Trophoblast cell (in vitro differentiated cells and primary cell): ENCODE results near the gene OPN1MW.
"Not testable (repeated sequence)": the region's sequence is repeated elsewhere in the genome, so short reads cannot be mapped to it uniquely, and the experiment has no call there.

Experiments used
- DNase-seq, 2 donors: peaks; one replicate each; pipeline ENCODE4 v3.0.0-alpha.2; 2016
- H2AFZ ChIP-seq: 2 replicates; pipeline ENCODE4 v1.6.1; 2013; ENCODE audit warnings: low read length, moderate library complexity, mild to moderate bottlenecking; ENCODE audit not compliant: insufficient read depth, poor library complexity
- H2AK5ac ChIP-seq: 2 replicates; pipeline ENCODE4 v1.6.1; 2013; ENCODE audit warnings: mild to moderate bottlenecking, low read length
- H2BK120ac ChIP-seq: 2 replicates; pipeline ENCODE4 v1.6.1; 2013; ENCODE audit warnings: low read length, mild to moderate bottlenecking, moderate library complexity; ENCODE audit not compliant: insufficient read depth, poor library complexity
- H2BK12ac ChIP-seq: 2 replicates; pipeline ENCODE4 v1.6.1; 2013; ENCODE audit warnings: mild to moderate bottlenecking, low read length, moderate library complexity
- H2BK5ac ChIP-seq: 2 replicates; pipeline ENCODE4 v1.6.1; 2013; ENCODE audit warnings: low read length, low read depth, moderate library complexity, mild to moderate bottlenecking; ENCODE audit not compliant: poor library complexity
- H3K14ac ChIP-seq: 2 replicates; pipeline ENCODE4 v1.6.1; 2013; ENCODE audit warnings: mild to moderate bottlenecking, low read length
- H3K18ac ChIP-seq: 2 replicates; pipeline ENCODE4 v1.6.1; 2013; ENCODE audit warnings: mild to moderate bottlenecking, low read length
- H3K23ac ChIP-seq: 2 replicates; pipeline ENCODE4 v1.6.1; 2013; ENCODE audit warnings: low read length
- H3K27ac ChIP-seq: 2 replicates; pipeline ENCODE4 v1.5.1; 2013; ENCODE audit warnings: low read depth, mild to moderate bottlenecking, inconsistent platforms, low read length, moderate library complexity
- H3K27me3 ChIP-seq: 2 replicates; pipeline ENCODE4 v1.6.1; 2013; ENCODE audit warnings: inconsistent platforms, mild to moderate bottlenecking, low read length, moderate library complexity; ENCODE audit not compliant: insufficient read depth
- H3K36me3 ChIP-seq, 2 experiments: 1 replicate in 1 of 2; 2 replicates in 1 of 2; pipeline ENCODE4 v1.6.1; 2013; ENCODE audit warnings: low read length in 2 of 2, mild to moderate bottlenecking in 2 of 2, moderate library complexity in 1 of 2; ENCODE audit not compliant: insufficient read depth in 2 of 2, control insufficient read depth in 1 of 2
- H3K4ac ChIP-seq: 2 replicates; pipeline ENCODE4 v1.6.1; 2013; ENCODE audit warnings: low read depth, mild to moderate bottlenecking, low read length, moderate library complexity
- H3K4me1 ChIP-seq, 2 experiments: 1 replicate in 1 of 2; 2 replicates in 1 of 2; pipeline ENCODE4 v1.6.1; 2013; ENCODE audit warnings: low read length in 2 of 2, mild to moderate bottlenecking in 2 of 2, moderate library complexity in 1 of 2; ENCODE audit not compliant: insufficient read depth in 2 of 2, control insufficient read depth in 1 of 2
- H3K4me2 ChIP-seq: 2 replicates; pipeline ENCODE4 v1.6.1; 2013; ENCODE audit warnings: inconsistent platforms, mild to moderate bottlenecking, low read length, moderate library complexity
- H3K4me3 ChIP-seq: 2 replicates; pipeline ENCODE4 v1.5.1; 2013; ENCODE audit warnings: mild to moderate bottlenecking, low read depth, low read length, inconsistent platforms
- H3K79me1 ChIP-seq: one replicate; pipeline ENCODE4 v1.6.1; 2013; ENCODE audit warnings: low read length
- H3K79me2 ChIP-seq: 2 replicates; pipeline ENCODE4 v1.6.1; 2013; ENCODE audit warnings: low read length, mild to moderate bottlenecking; ENCODE audit not compliant: control insufficient read depth, insufficient read depth, poor library complexity
- H3K9ac ChIP-seq: 2 replicates; pipeline ENCODE4 v1.6.1; 2013; ENCODE audit warnings: mild to moderate bottlenecking, low read length
- H3K9me3 ChIP-seq: 2 replicates; pipeline ENCODE4 v1.6.1; 2013; ENCODE audit warnings: low read depth, mild to moderate bottlenecking, control low read depth, inconsistent platforms, low read length; ENCODE audit not compliant: insufficient read depth
- H4K12ac ChIP-seq: 2 replicates; pipeline ENCODE4 v1.6.1; 2013; ENCODE audit warnings: low read depth, mild to moderate bottlenecking, low read length, moderate library complexity
- H4K8ac ChIP-seq: 2 replicates; pipeline ENCODE4 v1.6.1; 2013; ENCODE audit warnings: low read depth, mild to moderate bottlenecking, low read length, moderate library complexity
- H4K91ac ChIP-seq: one replicate; pipeline ENCODE4 v1.6.1; 2013; ENCODE audit warnings: low read depth, mild to moderate bottlenecking, low read length, moderate library complexity
- WGBS: extraction: QIAGEN DNeasy Blood & Tissue Kit; methylation state at CpG from one replicate; pipeline ENCODE4 v1.1.7; 2013; ENCODE audit warnings: missing lambda C conversion rate; ENCODE audit not compliant: insufficient read length, insufficient coverage; ENCODE audit errors: extremely low coverage; 5-methylcytosine and 5-hydroxymethylcytosine counted together

OPN1MW gene

GRCh38 chrX:154233620-154234019 lies 51.2 kb downstream of the OPN1MW start:
- H2BK12ac ChIP-seq, H2AK5ac ChIP-seq, H3K23ac ChIP-seq, H2BK120ac ChIP-seq, H3K4ac ChIP-seq, H3K36me3 ChIP-seq, H3K18ac ChIP-seq, H3K4me3 ChIP-seq, H3K27ac ChIP-seq, H3K27me3 ChIP-seq, H3K14ac ChIP-seq, H2BK5ac ChIP-seq, H2AFZ ChIP-seq, H3K4me1 ChIP-seq, H3K9ac ChIP-seq, H3K79me1 ChIP-seq, H3K4me2 ChIP-seq, H3K9me3 ChIP-seq, H3K79me2 ChIP-seq, H4K8ac ChIP-seq, DNase-seq, H4K12ac ChIP-seq, H4K91ac ChIP-seq: not testable (repeated sequence)
- no CpG with 5 or more reads among the region's 16 CpGs for WGBS

- not testable (repeated sequence) for H2AK5ac ChIP-seq, H3K4me3 ChIP-seq
- no CpG with 5 or more reads among the region's 11 CpGs for WGBS
Observed at GRCh38 chrX:154238939-154239559, 56.7 kb downstream of the OPN1MW start.

GRCh38 chrX:154239982-154240503 lies 57.6 kb downstream of the OPN1MW start:
- H2AFZ ChIP-seq, H3K4me1 ChIP-seq, DNase-seq, H2BK12ac ChIP-seq, H3K14ac ChIP-seq, H2AK5ac ChIP-seq, H3K36me3 ChIP-seq, H3K79me2 ChIP-seq, H3K18ac ChIP-seq, H3K23ac ChIP-seq, H4K91ac ChIP-seq, H2BK120ac ChIP-seq, H3K9ac ChIP-seq, H4K12ac ChIP-seq, H2BK5ac ChIP-seq, H3K79me1 ChIP-seq, H3K4ac ChIP-seq, H3K4me2 ChIP-seq, H3K27me3 ChIP-seq, H3K9me3 ChIP-seq, H3K4me3 ChIP-seq, H4K8ac ChIP-seq, H3K27ac ChIP-seq: not testable (repeated sequence)
- WGBS: no CpG with 5 or more reads among the region's 8 CpGs

More at GRCh38 chrX:154238939-154239559, 56.7 kb downstream of the OPN1MW start:
- H2AFZ ChIP-seq, H4K8ac ChIP-seq, H3K79me2 ChIP-seq, H3K4me1 ChIP-seq, H2BK5ac ChIP-seq, H3K4ac ChIP-seq, H3K36me3 ChIP-seq, DNase-seq, H3K4me2 ChIP-seq, H2BK120ac ChIP-seq, H2BK12ac ChIP-seq, H3K18ac ChIP-seq, H3K9ac ChIP-seq, H3K14ac ChIP-seq, H3K79me1 ChIP-seq, H4K91ac ChIP-seq, H3K27me3 ChIP-seq, H4K12ac ChIP-seq, H3K9me3 ChIP-seq, H3K23ac ChIP-seq, H3K27ac ChIP-seq: not testable (repeated sequence)
